OCI-LY1 (cell line): ENCODE data around the gene GRB10.

Experiments used
- H2AFZ ChIP-seq: fragments of 200-600 bp; sonication (generic), shearing (Covaris generic); 2 replicates; pipeline ENCODE4 v1.6.0; 2014; ENCODE audit warnings: antibody characterized with exemption, mild to moderate bottlenecking, low read length
- H3F3A ChIP-seq: fragments of 200-600 bp; sonication (generic), shearing (Covaris generic); 2 replicates; pipeline ENCODE4 v1.6.0; 2014; ENCODE audit warnings: mild to moderate bottlenecking, antibody characterized with exemption, low read length, moderate library complexity; ENCODE audit not compliant: insufficient read depth
- H3K27ac ChIP-seq: fragments of 200-600 bp; sonication (generic); 2 replicates; pipeline ENCODE4 v1.5.1; 2014; ENCODE audit warnings: low read length, mixed run types, mild to moderate bottlenecking, low read depth; ENCODE audit not compliant: poor library complexity, severe bottlenecking
- H3K27me3 ChIP-seq: fragments of 200-600 bp; sonication (generic); 2 replicates; pipeline ENCODE4 v1.6.0; 2014; ENCODE audit warnings: antibody characterized with exemption, mild to moderate bottlenecking, low read length, moderate library complexity; ENCODE audit not compliant: insufficient read depth
- H3K36me3 ChIP-seq: fragments of 200-600 bp; sonication (generic); 2 replicates; pipeline ENCODE4 v1.6.1; 2014; ENCODE audit warnings: mild to moderate bottlenecking, antibody characterized with exemption, low read length, moderate library complexity, mixed read lengths; ENCODE audit not compliant: insufficient read depth
- H3K4me1 ChIP-seq: fragments of 200-600 bp; sonication (generic); 2 replicates; pipeline ENCODE4 v1.5.1; 2014; ENCODE audit warnings: mild to moderate bottlenecking, low read length, moderate library complexity; ENCODE audit not compliant: insufficient read depth, severe bottlenecking
- H3K4me2 ChIP-seq: fragments of 200-600 bp; sonication (generic), shearing (Covaris generic); 2 replicates; pipeline ENCODE4 v1.6.1; 2014; ENCODE audit warnings: low read length
- H3K4me3 ChIP-seq: fragments of 200-600 bp; sonication (generic); 2 replicates; pipeline ENCODE4 v1.5.1; 2014; ENCODE audit warnings: low read length, low read depth, mild to moderate bottlenecking, mixed read lengths; ENCODE audit not compliant: poor library complexity, severe bottlenecking
- H3K79me2 ChIP-seq: fragments of 200-600 bp; shearing (Covaris generic); 2 replicates; pipeline ENCODE4 v1.6.1; 2016; ENCODE audit warnings: mixed run types, low read length, mixed read lengths; ENCODE audit not compliant: insufficient read depth
- H3K9ac ChIP-seq: fragments of 200-600 bp; sonication (generic), shearing (Covaris generic); 2 replicates; pipeline ENCODE4 v1.6.1; 2014; ENCODE audit warnings: mild to moderate bottlenecking, low read length, mixed read lengths
- H3K9me2 ChIP-seq: fragments of 200-600 bp; sonication (generic), shearing (Covaris generic); 2 replicates; pipeline ENCODE4 v1.6.1; 2014; ENCODE audit warnings: low read depth, mild to moderate bottlenecking, low read length, mixed read lengths
- H3K9me3 ChIP-seq: fragments of 200-600 bp; shearing (Covaris generic); 2 replicates; pipeline ENCODE4 v1.6.1; 2014; ENCODE audit warnings: low read length, mixed read lengths
- H4K20me1 ChIP-seq: fragments of 200-600 bp; sonication (generic), shearing (Covaris generic); 2 replicates; pipeline ENCODE4 v1.6.0; 2016; ENCODE audit warnings: mild to moderate bottlenecking, low read length; ENCODE audit not compliant: insufficient read depth
- CTCF ChIP-seq: fragments of 200-600 bp; sonication (generic), shearing (Covaris generic); IDR thresholded peaks from 2 replicates; pipeline ENCODE4 v1.5.1; 2017; ENCODE audit warnings: mild to moderate bottlenecking, antibody characterized with exemption, low read length, moderate library complexity, mixed read lengths
- EZH2 ChIP-seq: fragments of 200-600 bp; sonication (generic), shearing (Covaris generic); IDR thresholded peaks from 2 replicates; pipeline ENCODE4 v1.8.0; 2017; ENCODE audit warnings: borderline replicate concordance, mixed run types, mild to moderate bottlenecking, antibody characterized with exemption, low read length, moderate library complexity, mixed read lengths

Gene GRB10

GRCh38 chr7:50631100-50631499 lies 151.6 kb downstream of the GRB10 start:
- Histone ChIP-seq H3K9ac (no peak overlapping the region), H3K4me3 (no peak overlapping the region), H4K20me1 (no peaks in the 10 kb centered on the region), H3K9me2 (no peaks in the 10 kb centered on the region), H3F3A (no peaks in the 10 kb centered on the region), H3K27ac (no peak overlapping the region), H3K4me2 (no peak overlapping the region), H3K79me2 (no peaks in the 10 kb centered on the region), H3K27me3 (peaks cover 9% of the 10 kb centered on the region; the same call in 1 of the 2 replicates), H2AFZ (no peak overlapping the region), H3K4me1 (no peaks in the 10 kb centered on the region), H3K9me3 (no peaks in the 10 kb centered on the region), H3K36me3 (no peaks in the 10 kb centered on the region)
- TF ChIP-seq CTCF, result no peak
- no peak for TF ChIP-seq EZH2

- H3K4me1 ChIP-seq, result no peaks in the 10 kb centered on the region
- peaks cover 8% of the 10 kb centered on the region; the same call in 1 of the 2 replicates for H3K27me3 ChIP-seq
- H3K27ac ChIP-seq, result no peak overlapping the region
- no peaks in the 10 kb centered on the region for H3K36me3 ChIP-seq
- no peak overlapping the region for H2AFZ ChIP-seq
- no peak for TF ChIP-seq CTCF
- no peak for TF ChIP-seq EZH2
- H3K79me2 ChIP-seq, result no peaks in the 10 kb centered on the region
- no peaks in the 10 kb centered on the region for H4K20me1 ChIP-seq
- no peaks in the 10 kb centered on the region for H3F3A ChIP-seq
- H3K4me3 ChIP-seq, result no peak overlapping the region
- H3K9ac ChIP-seq, result no peak overlapping the region
- H3K9me3 ChIP-seq, result no peaks in the 10 kb centered on the region
- H3K4me2 ChIP-seq, result no peak overlapping the region
- H3K9me2 ChIP-seq, result no peaks in the 10 kb centered on the region
Observed at GRCh38 chr7:50629238-50629901, 153.3 kb downstream of the GRB10 start.

- no peaks in the 10 kb centered on the region for H3K36me3 ChIP-seq
- H2AFZ ChIP-seq, result no peak overlapping the region
- 0 out of 2 replicates have a peak, but pooled peaks cover 6% of the 10 kb centered on the region for H3K27me3 ChIP-seq
- no peaks in the 10 kb centered on the region for H3K9me3 ChIP-seq
- H4K20me1 ChIP-seq, result no peaks in the 10 kb centered on the region
- no peaks in the 10 kb centered on the region for H3F3A ChIP-seq
- no peaks in the 10 kb centered on the region for H3K4me1 ChIP-seq
- H3K9me2 ChIP-seq, result no peaks in the 10 kb centered on the region
- H3K9ac ChIP-seq, result no peak overlapping the region
- no peak overlapping the region for H3K4me3 ChIP-seq
- H3K4me2 ChIP-seq, result no peak overlapping the region
- no peak overlapping the region for H3K27ac ChIP-seq
- H3K79me2 ChIP-seq, result no peaks in the 10 kb centered on the region
- TF ChIP-seq CTCF (no peak), EZH2 (no peak)
Observed at GRCh38 chr7:50628434-50629084, 154.1 kb downstream of the GRB10 start.
